IMR-90 (cell line): ENCODE measurements around the gene TMEM129. TPM values are rescaled to one million over a fixed set of nuclear protein-coding genes. Genes with fewer than 3 reads are reported as not detected.

ENCODE experiments used
- ATAC-seq: fragments of 200-7000 bp; cut with Tn5 transposase; 2 replicates; pipeline ENCODE4 v1.9.1; 2020; ENCODE audit warnings: low read depth, mild to moderate bottlenecking, moderate library complexity
- BruUV-seq: library from RNA; stranded (reverse); fragments of 400-500 nt; replicated peaks from 2 replicates; lab custom pipeline; 2021; lab: Mats Ljungman, UMichigan
- CTCF ChIA-PET: fragments of 300-600 bp; formaldehyde crosslinking; extraction: SDS; loops from one replicate; lab custom pipeline; 2021; ENCODE audit warnings: antibody characterized with exemption; lab: Yijun Ruan, JAX
- POLR2A ChIA-PET: fragments of 300-600 bp; sonication (Branson Sonifier 250); formaldehyde crosslinking; loops from one replicate; lab custom pipeline; 2022; ENCODE audit warnings: antibody characterized with exemption; ENCODE audit not compliant: unreplicated experiment; lab: Charles Lee
- DNase-seq: peaks from one replicate; pipeline ENCODE4 v3.0.0; 2013
- H2AFZ ChIP-seq: replicated peaks from 2 replicates; pipeline ENCODE3; 2013; ENCODE audit warnings: low read length, mild to moderate bottlenecking; ENCODE audit not compliant: poor library complexity
- H2AK5ac ChIP-seq: 2 replicates; pipeline ENCODE4 v1.6.1; 2013; ENCODE audit warnings: low read depth, low read length, inconsistent platforms
- H2AK9ac ChIP-seq: replicated peaks from 2 replicates; pipeline ENCODE3; 2013; ENCODE audit warnings: mild to moderate bottlenecking, low read depth, low read length, moderate library complexity; ENCODE audit not compliant: poor library complexity
- H2BK120ac ChIP-seq: 2 replicates; pipeline ENCODE4 v1.6.1; 2013; ENCODE audit warnings: low read depth, low read length, inconsistent platforms
- H2BK15ac ChIP-seq: 3 replicates; pipeline ENCODE4 v1.6.1; 2013; ENCODE audit warnings: low read depth, low read length, inconsistent platforms
- H2BK20ac ChIP-seq: 2 replicates; pipeline ENCODE4 v1.6.1; 2013; ENCODE audit warnings: low read depth, mild to moderate bottlenecking, inconsistent platforms, low read length, moderate library complexity
- H2BK5ac ChIP-seq: 2 replicates; pipeline ENCODE4 v1.6.1; 2013; ENCODE audit warnings: mild to moderate bottlenecking, low read depth, low read length, inconsistent platforms; ENCODE audit not compliant: poor library complexity, severe bottlenecking
- H3K14ac ChIP-seq: replicated peaks from 2 replicates; pipeline ENCODE4 v1.6.1; 2013; ENCODE audit warnings: low read depth, low read length, inconsistent platforms
- H3K18ac ChIP-seq: 2 replicates; pipeline ENCODE4 v1.6.1; 2013; ENCODE audit warnings: low read depth, low read length, control low read depth
- H3K23ac ChIP-seq: 2 replicates; pipeline ENCODE4 v1.6.1; 2013; ENCODE audit warnings: low read depth, low read length, inconsistent platforms
- H3K27ac ChIP-seq: 2 replicates; pipeline ENCODE4 v1.5.1; 2013; ENCODE audit warnings: mild to moderate bottlenecking, control low read depth, low read length; ENCODE audit not compliant: insufficient read depth
- H3K27me3 ChIP-seq: 2 replicates; pipeline ENCODE4 v1.6.1; 2013; ENCODE audit warnings: low read length; ENCODE audit not compliant: control insufficient read depth, insufficient read depth
- H3K36me3 ChIP-seq: 2 replicates; pipeline ENCODE4 v1.6.1; 2013; ENCODE audit warnings: low read length, mixed read lengths; ENCODE audit not compliant: control insufficient read depth, insufficient read depth
- H3K4ac ChIP-seq: 2 replicates; pipeline ENCODE4 v1.6.1; 2013; ENCODE audit warnings: low read depth, low read length, inconsistent platforms
- H3K4me1 ChIP-seq: 2 replicates; pipeline ENCODE4 v1.6.1; 2013; ENCODE audit warnings: low read length, mixed read lengths; ENCODE audit not compliant: control insufficient read depth, insufficient read depth
- H3K4me2 ChIP-seq: 2 replicates; pipeline ENCODE4 v1.6.1; 2013; ENCODE audit warnings: low read depth, mild to moderate bottlenecking, control low read depth, low read length, moderate library complexity
- H3K4me3 ChIP-seq: 2 replicates; pipeline ENCODE4 v1.5.1; 2013; ENCODE audit warnings: low read depth, mild to moderate bottlenecking, control low read depth, low read length, moderate library complexity; ENCODE audit not compliant: insufficient read depth
- H3K56ac ChIP-seq: 2 replicates; pipeline ENCODE4 v1.6.1; 2013; ENCODE audit warnings: low read length, inconsistent platforms; ENCODE audit not compliant: insufficient read depth; ENCODE audit errors: extremely low read depth
- H3K79me1 ChIP-seq, 2 experiments: 2 replicates each; pipeline ENCODE4 v1.6.1; 2013; ENCODE audit warnings: low read length in 2 of 2, inconsistent platforms in 1 of 2, low read depth in 1 of 2
- H3K9ac ChIP-seq: 2 replicates; pipeline ENCODE4 v1.6.1; 2013; ENCODE audit warnings: low read depth, low read length, control low read depth
- H3K9me1 ChIP-seq: 2 replicates; pipeline ENCODE4 v1.6.1; 2013; ENCODE audit warnings: low read length, inconsistent platforms; ENCODE audit not compliant: insufficient read depth
- H3K9me3 ChIP-seq: 2 replicates; pipeline ENCODE4 v1.6.1; 2013; ENCODE audit warnings: low read length; ENCODE audit not compliant: control insufficient read depth, insufficient read depth
- H4K20me1 ChIP-seq: 2 replicates; pipeline ENCODE4 v1.6.1; 2013; ENCODE audit warnings: low read length, inconsistent platforms; ENCODE audit not compliant: insufficient read depth
- H4K5ac ChIP-seq: 2 replicates; pipeline ENCODE4 v1.6.1; 2013; ENCODE audit warnings: mild to moderate bottlenecking, low read depth, low read length, control low read depth
- H4K8ac ChIP-seq, 2 experiments: 2 replicates each; pipeline ENCODE4 v1.6.1; 2013; ENCODE audit warnings: low read depth in 2 of 2, low read length in 2 of 2, control low read depth in 1 of 2, inconsistent platforms in 1 of 2
- H4K91ac ChIP-seq: 2 replicates; pipeline ENCODE4 v1.6.1; 2013; ENCODE audit warnings: low read depth, low read length, inconsistent platforms; ENCODE audit not compliant: insufficient read depth
- BHLHE40 ChIP-seq: fragments of 150-350 bp; IDR thresholded peaks from 2 replicates; pipeline ENCODE4 v1.6.1; 2016; ENCODE audit warnings: mild to moderate bottlenecking, low read depth, low read length
- CEBPB ChIP-seq: IDR thresholded peaks from 2 replicates; pipeline ENCODE4 v1.6.1; 2012; ENCODE audit warnings: low read depth, low read length, improper control_type of control experiment
- CHD1 ChIP-seq: IDR thresholded peaks from 2 replicates; pipeline ENCODE4 v1.6.1; 2012; ENCODE audit warnings: low read depth, low read length, improper control_type of control experiment
- FOS ChIP-seq: fragments of 150-350 bp; IDR thresholded peaks from 2 replicates; pipeline ENCODE4 v1.6.1; 2016; ENCODE audit warnings: low read depth, low read length
- MAFK ChIP-seq: IDR thresholded peaks from 2 replicates; pipeline ENCODE4 v1.6.1; 2012; ENCODE audit warnings: low read depth, low read length, improper control_type of control experiment
- MAZ ChIP-seq: IDR thresholded peaks from 2 replicates; pipeline ENCODE4 v1.6.1; 2012; ENCODE audit warnings: low read depth, mild to moderate bottlenecking, low read length, improper control_type of control experiment, moderate library complexity, borderline replicate concordance
- NFE2L2 ChIP-seq: fragments of 150-350 bp; IDR thresholded peaks from 2 replicates; pipeline ENCODE4 v1.6.1; 2016; ENCODE audit warnings: low read depth, mild to moderate bottlenecking, low read length
- RFX5 ChIP-seq: IDR thresholded peaks from 2 replicates; pipeline ENCODE4 v1.8.0; 2012; ENCODE audit warnings: low read depth, mild to moderate bottlenecking, low read length, moderate library complexity
- WGBS, 2 experiments: methylation state at CpG; one replicate each; pipeline versions ENCODE4 v1.1.5 to v1.1.7; 2013; ENCODE audit warnings: missing lambda C conversion rate in 2 of 2; ENCODE audit not compliant: insufficient read length in 1 of 2; ENCODE audit errors: extremely low coverage in 2 of 2; 5-methylcytosine and 5-hydroxymethylcytosine counted together
- dilution Hi-C: fragments of 300-500 bp; cut with HindIII; formaldehyde crosslinking; loops from one replicate; pipeline ENCODE4 v1.14.3; 2018; ENCODE audit warnings: low sequenced_read_pairs; ENCODE audit not compliant: unreplicated experiment
- in situ Hi-C: fragments of 300-500 bp; cut with MboI; formaldehyde crosslinking; loops from 3 replicates; pipeline ENCODE4 v1.14.3; 2019; ENCODE audit warnings: low sequenced_read_pairs, inconsistent platforms, mixed read lengths
- intact Hi-C: fragments of 100-400 bp; cut with micrococcal nuclease; formaldehyde crosslinking; loops from 2 replicates; pipeline ENCODE4 v1.10.0; 2022
- polyA plus RNA-seq, 3 experiments: library from polyadenylated mRNA; depleted of rRNA; stranded (reverse); fragments of >200 nt; gene quantifications; 2 replicates each; pipeline ENCODE4 v1.2.3, GENCODE V29; 2012; ENCODE audit warnings: low replicate concordance in 1 of 3
- total RNA-seq: library from RNA; depleted of rRNA; stranded (reverse); fragments of >200 nt; gene quantifications from 2 replicates; pipeline ENCODE4 v1.2.3, GENCODE V29; 2012
- TF ChIP-seq, protein P1 (sequence below): fragments of 150-350 bp; IDR thresholded peaks from 2 replicates; pipeline ENCODE4 v1.6.1; 2017; ENCODE audit warnings: mild to moderate bottlenecking, antibody characterized with exemption, low read length, low read depth
- TF ChIP-seq, protein P2 (sequence below): fragments of 150-350 bp; IDR thresholded peaks from 2 replicates; pipeline ENCODE4 v1.6.1; 2016; ENCODE audit warnings: low read depth, mild to moderate bottlenecking, low read length, moderate library complexity, borderline replicate concordance

TMEM129 gene
- total and polyA plus RNA-seq, 2 of the 4 experiments (the other 2 are of a cell fraction), result 6.6 to 26.6 TPM

DNA sequence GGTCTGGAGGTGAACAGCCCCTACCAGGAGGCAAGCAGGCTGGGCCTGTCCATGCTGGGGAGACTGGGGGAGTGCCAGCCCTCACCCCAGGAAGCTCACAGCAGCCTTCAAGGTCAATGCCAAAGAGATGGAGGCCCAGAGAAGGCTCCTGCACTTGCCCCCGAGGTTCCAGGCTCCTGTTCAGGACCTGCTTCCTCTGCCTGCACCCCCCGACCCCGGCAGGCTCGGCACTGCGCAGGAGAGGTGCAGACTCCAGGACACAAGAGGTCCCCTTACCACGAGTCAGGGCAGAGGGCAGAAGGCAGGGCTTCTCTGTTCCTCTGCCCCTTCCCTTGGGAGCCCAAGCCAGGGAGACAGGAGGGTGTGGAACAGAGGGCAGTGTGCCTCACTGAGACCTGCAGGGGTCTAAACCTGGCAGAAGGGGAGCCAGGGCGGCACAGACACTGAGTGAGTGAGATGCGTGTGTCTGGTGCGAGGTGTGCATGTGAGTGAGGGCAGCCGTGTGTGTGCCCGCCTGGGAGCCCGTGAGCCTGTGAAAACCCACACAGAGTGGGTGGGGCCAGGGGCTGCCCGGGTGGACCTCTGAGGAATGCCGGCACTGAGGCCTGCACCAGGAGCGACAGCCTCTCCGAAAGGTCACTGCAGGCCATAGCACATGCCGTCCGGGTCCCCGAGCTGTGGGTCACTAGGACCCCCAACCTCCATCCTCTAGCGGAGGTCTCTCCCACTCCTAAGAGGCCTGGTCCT lies 41.3 kb upstream of the TMEM129 start:
- Histone ChIP-seq H3K14ac (no peak overlapping the region), H2BK120ac (no peak overlapping the region), H3K4me3 (no peak overlapping the region), H2BK20ac (no peak overlapping the region), H2BK15ac (no peak overlapping the region), H3K4ac (no peak overlapping the region), H3K27ac (no peak overlapping the region), H4K5ac (no peak overlapping the region), H2AK9ac (peak overlapping the region; percentile 42), H2BK5ac (no peak overlapping the region), H3K27me3 (no peaks in the 10 kb centered on the region), H2AFZ (no peak overlapping the region), H4K91ac (no peak overlapping the region), H3K18ac (no peak overlapping the region), H3K23ac (no peak overlapping the region), H3K56ac (no peak overlapping the region), H4K8ac (no peak overlapping the region), H4K20me1 (no peaks in the 10 kb centered on the region; the same call in 1 of the 2 replicates), H3K79me1 (no peaks in the 10 kb centered on the region), H3K36me3 (no peaks in the 10 kb centered on the region), H3K4me2 (no peak overlapping the region), H2AK5ac (no peak overlapping the region), H3K9me3 (no peaks in the 10 kb centered on the region), H3K9me1 (no peaks in the 10 kb centered on the region), H3K9ac (no peak overlapping the region), H3K4me1 (peaks cover 4% of the 10 kb centered on the region; the same call in 1 of the 2 replicates)
- no TSS peak for BruUV-seq
- intact Hi-C loops, result no loop called here
- dilution Hi-C loops, result no loop called here
- TF ChIP-seq, protein P1, sequence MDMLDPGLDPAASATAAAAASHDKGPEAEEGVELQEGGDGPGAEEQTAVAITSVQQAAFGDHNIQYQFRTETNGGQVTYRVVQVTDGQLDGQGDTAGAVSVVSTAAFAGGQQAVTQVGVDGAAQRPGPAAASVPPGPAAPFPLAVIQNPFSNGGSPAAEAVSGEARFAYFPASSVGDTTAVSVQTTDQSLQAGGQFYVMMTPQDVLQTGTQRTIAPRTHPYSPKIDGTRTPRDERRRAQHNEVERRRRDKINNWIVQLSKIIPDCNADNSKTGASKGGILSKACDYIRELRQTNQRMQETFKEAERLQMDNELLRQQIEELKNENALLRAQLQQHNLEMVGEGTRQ, result no peak
- TF ChIP-seq CEBPB (no peak), BHLHE40 (no peak), FOS (no peak), CHD1 (no peak), MAZ (no peak), RFX5 (no peak), MAFK (no peak), NFE2L2 (no peak)
- TF ChIP-seq, protein P2, sequence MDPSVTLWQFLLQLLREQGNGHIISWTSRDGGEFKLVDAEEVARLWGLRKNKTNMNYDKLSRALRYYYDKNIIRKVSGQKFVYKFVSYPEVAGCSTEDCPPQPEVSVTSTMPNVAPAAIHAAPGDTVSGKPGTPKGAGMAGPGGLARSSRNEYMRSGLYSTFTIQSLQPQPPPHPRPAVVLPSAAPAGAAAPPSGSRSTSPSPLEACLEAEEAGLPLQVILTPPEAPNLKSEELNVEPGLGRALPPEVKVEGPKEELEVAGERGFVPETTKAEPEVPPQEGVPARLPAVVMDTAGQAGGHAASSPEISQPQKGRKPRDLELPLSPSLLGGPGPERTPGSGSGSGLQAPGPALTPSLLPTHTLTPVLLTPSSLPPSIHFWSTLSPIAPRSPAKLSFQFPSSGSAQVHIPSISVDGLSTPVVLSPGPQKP, result no peak
- ATAC-seq, result no peak
- POLR2A ChIA-PET, result no interaction called here
- CTCF ChIA-PET, result no interaction called here
- 94% methylated on average over 6 of the region's 20 CpGs; no CpG with 5 or more reads in 1 of the 2 experiments for WGBS, 2 experiments
- in situ Hi-C loops, result no loop called here
- DNase-seq, result no peak
